Sigmoid colon (tissue), 4 donors: Measurements from ENCODE around the gene EHBP1L1.

Experiments used
- CTCF ChIP-seq, 4 experiments: fragments of 450-650 bp in 3 of 4; fragments of 200-600 bp in 1 of 4; IDR thresholded peaks; one replicate each; pipeline ENCODE4 v1.5.1; 2016 to 2019; ENCODE audit warnings: antibody characterized with exemption in 4 of 4, mild to moderate bottlenecking in 3 of 4, moderate library complexity in 2 of 4
- POLR2AphosphoS5 ChIP-seq, 4 donors: sonication (generic); formaldehyde crosslinking; IDR thresholded peaks; one replicate each; pipeline ENCODE4 v1.6.1; 2017; ENCODE audit warnings: antibody characterized with exemption in 4 of 4

- TF ChIP-seq POLR2AphosphoS5 (IDR thresholded peaks at IDR 0.05): peak; percentile 89 to 98 (median 93)
- TF ChIP-seq CTCF (IDR thresholded peaks at IDR 0.05): peak in 1 of 4 experiments; percentile 30
Observed at GRCh38 chr11:65569973-65570918, 5.6 kb upstream of the EHBP1L1 start, which contains the start of gene ZNRD2.
